ENCODE data around the gene NMUR1.

Gene NMUR1

GRCh38 chr2:231576465-231576864 is 46.2 kb upstream of the NMUR1 start:
- Histone ChIP-seq H3K4me1 (ENCODE audit: low read length) (no peaks in the 10 kb centered on the region), H3K4me2 (ENCODE audit: low read depth, low read length) (no peak overlapping the region), H3K27ac (ENCODE audit: low read length) (no peak overlapping the region), H3K79me2 (ENCODE audit: low read length) (no peaks in the 10 kb centered on the region), H3K9ac (ENCODE audit: low read length) (no peak overlapping the region), H3K27me3 (replicated peaks; ENCODE audit: insufficient read depth, low read length) (no peaks in the 10 kb centered on the region), H2AFZ (ENCODE audit: low read length) (no peak overlapping the region), H3F3A (ENCODE audit: insufficient read depth, low read length) (no peaks in the 10 kb centered on the region), H3K9me2 (replicated peaks; ENCODE audit: insufficient read depth, low read length) (no peaks in the 10 kb centered on the region), H3K36me3 (replicated peaks; ENCODE audit: insufficient read depth, low read length) (no peaks in the 10 kb centered on the region), H3K9me3 (replicated peaks; ENCODE audit: insufficient read depth, low read length) (no peaks in the 10 kb centered on the region), H3K4me3 (ENCODE audit: low read length) (no peak overlapping the region), H4K20me1 (ENCODE audit: insufficient read depth, low read length) (no peaks in the 10 kb centered on the region)
- TF ChIP-seq EZH2phosphoT487 (IDR thresholded peaks at IDR 0.05; ENCODE audit: low read length) (no peak), CTCF (IDR thresholded peaks at IDR 0.05; ENCODE audit: low read length) (no peak), EZH2 (optimal IDR thresholded peaks at IDR 0.05; ENCODE audit: low read depth, low read length) (no peak)
- no peak for DNase-seq

GRCh38 chr2:231575612-231576256 is 45.5 kb upstream of the NMUR1 start:
- Histone ChIP-seq H3K9ac (ENCODE audit: low read length) (no peak overlapping the region), H3F3A (ENCODE audit: insufficient read depth, low read length) (no peaks in the 10 kb centered on the region), H3K27ac (ENCODE audit: low read length) (no peak overlapping the region), H3K4me1 (ENCODE audit: low read length) (no peaks in the 10 kb centered on the region), H3K4me3 (ENCODE audit: low read length) (no peak overlapping the region), H3K79me2 (ENCODE audit: low read length) (no peaks in the 10 kb centered on the region), H3K9me3 (replicated peaks; ENCODE audit: insufficient read depth, low read length) (no peaks in the 10 kb centered on the region), H4K20me1 (ENCODE audit: insufficient read depth, low read length) (no peaks in the 10 kb centered on the region), H3K9me2 (replicated peaks; ENCODE audit: insufficient read depth, low read length) (no peaks in the 10 kb centered on the region), H3K4me2 (ENCODE audit: low read depth, low read length) (no peak overlapping the region), H3K27me3 (replicated peaks; ENCODE audit: insufficient read depth, low read length) (no peaks in the 10 kb centered on the region), H3K36me3 (replicated peaks; ENCODE audit: insufficient read depth, low read length) (no peaks in the 10 kb centered on the region), H2AFZ (ENCODE audit: low read length) (no peak overlapping the region)
- TF ChIP-seq EZH2 (optimal IDR thresholded peaks at IDR 0.05; ENCODE audit: low read depth, low read length) (no peak), CTCF (IDR thresholded peaks at IDR 0.05; ENCODE audit: low read length) (no peak), EZH2phosphoT487 (IDR thresholded peaks at IDR 0.05; ENCODE audit: low read length) (no peak)
- DNase-seq, result no peak

GRCh38 chr2:231573698-231574421 is 43.6 kb upstream of the NMUR1 start:
- H3K9ac ChIP-seq (ENCODE audit: low read length), result no peak overlapping the region
- H3K4me1 ChIP-seq (ENCODE audit: low read length), result no peaks in the 10 kb centered on the region
- no peaks in the 10 kb centered on the region for H3K9me2 ChIP-seq (replicated peaks; ENCODE audit: insufficient read depth, low read length)
- no peaks in the 10 kb centered on the region for H3K36me3 ChIP-seq (replicated peaks; ENCODE audit: insufficient read depth, low read length)
- H3K27me3 ChIP-seq (replicated peaks; ENCODE audit: insufficient read depth, low read length), result no peaks in the 10 kb centered on the region
- no peak overlapping the region for H2AFZ ChIP-seq (ENCODE audit: low read length)
- H3K4me2 ChIP-seq (ENCODE audit: low read depth, low read length), result no peak overlapping the region
- H3K9me3 ChIP-seq (replicated peaks; ENCODE audit: insufficient read depth, low read length), result no peaks in the 10 kb centered on the region
- no peaks in the 10 kb centered on the region for H3F3A ChIP-seq (ENCODE audit: insufficient read depth, low read length)
- no peaks in the 10 kb centered on the region for H3K79me2 ChIP-seq (ENCODE audit: low read length)
- no peak for DNase-seq
- H3K4me3 ChIP-seq (ENCODE audit: low read length), result no peak overlapping the region
- H3K27ac ChIP-seq (ENCODE audit: low read length), result no peak overlapping the region
- TF ChIP-seq EZH2 (optimal IDR thresholded peaks at IDR 0.05; ENCODE audit: low read depth, low read length) (no peak), CTCF (IDR thresholded peaks at IDR 0.05; ENCODE audit: low read length) (no peak), EZH2phosphoT487 (IDR thresholded peaks at IDR 0.05; ENCODE audit: low read length) (no peak)
- H4K20me1 ChIP-seq (ENCODE audit: insufficient read depth, low read length), result no peaks in the 10 kb centered on the region
